Activated CD4-positive, alpha-beta T cell treated with anti-CD3 and anti-CD28 coated beads, Interleukin-2, amount 50 U/mL, for 48 hours (primary cell): ENCODE data around the gene KCNMB3.
A peak's percentile ranks its signal among the peaks of the same experiment; 100 is the strongest.
"Not testable (repeated sequence)": the region's sequence is repeated elsewhere in the genome, so short reads cannot be mapped to it uniquely, and the experiment has no call there.

Experiments
- DNase-seq, 2 experiments: peaks; one replicate each; pipeline ENCODE4 v3.0.0-alpha.2; 2020

KCNMB3 gene

GRCh38 chr3:179263134-179263533 is 12.2 kb upstream of the KCNMB3 start:
- no peak for DNase-seq

- DNase-seq, result peak; percentile 66 to 71
Measured at GRCh38 chr3:179260949-179261765, 10.2 kb upstream of the KCNMB3 start.

- DNase-seq, result not testable (repeated sequence)
Measured at GRCh38 chr3:179259959-179260756, 9.2 kb upstream of the KCNMB3 start.

- no peak for DNase-seq
Measured at GRCh38 chr3:179258820-179259219, 7.9 kb upstream of the KCNMB3 start.

- not testable (repeated sequence) for DNase-seq
Measured at GRCh38 chr3:179257742-179258141, 6.8 kb upstream of the KCNMB3 start.

- no peak for DNase-seq
Measured at GRCh38 chr3:179256813-179257212, 5.9 kb upstream of the KCNMB3 start.

GRCh38 chr3:179247289-179248015 is 3.5 kb downstream of the KCNMB3 start:
- no peak for DNase-seq

GRCh38 chr3:179244878-179245277 is 6.0 kb downstream of the KCNMB3 start:
- DNase-seq, result no peak

- not testable (repeated sequence) for DNase-seq
Measured at GRCh38 chr3:179242859-179243258, 8.1 kb downstream of the KCNMB3 start.

GRCh38 chr3:179240299-179240698 is 10.6 kb downstream of the KCNMB3 start:
- DNase-seq, result not testable (repeated sequence)

GRCh38 chr3:179236669-179237301 is 14.1 kb downstream of the KCNMB3 start:
- no peak for DNase-seq

- DNase-seq, result no peak
Measured at GRCh38 chr3:179234199-179234598, 16.7 kb downstream of the KCNMB3 start.

- no peak for DNase-seq
Measured at GRCh38 chr3:179233043-179233442, 17.9 kb downstream of the KCNMB3 start.

GRCh38 chr3:179229177-179229576 is 21.7 kb downstream of the KCNMB3 start:
- DNase-seq, result no peak

GRCh38 chr3:179227349-179227748 is 23.6 kb downstream of the KCNMB3 start:
- no peak for DNase-seq

- no peak for DNase-seq
Measured at GRCh38 chr3:179224584-179224983, 26.3 kb downstream of the KCNMB3 start.

GRCh38 chr3:179223548-179223947 is 27.4 kb downstream of the KCNMB3 start:
- DNase-seq, result no peak

GRCh38 chr3:179218213-179218612 is 32.7 kb downstream of the KCNMB3 start:
- DNase-seq, result not testable (repeated sequence)

- not testable (repeated sequence) for DNase-seq
Measured at GRCh38 chr3:179215550-179215949, 35.4 kb downstream of the KCNMB3 start.

- no peak for DNase-seq
Measured at GRCh38 chr3:179200790-179201189, 50.1 kb downstream of the KCNMB3 start.

- DNase-seq, result no peak
Measured at GRCh38 chr3:179196700-179197099, 54.2 kb downstream of the KCNMB3 start.

GRCh38 chr3:179196098-179196497 is 54.8 kb downstream of the KCNMB3 start:
- no peak for DNase-seq

- no peak for DNase-seq
Measured at GRCh38 chr3:179194931-179195330, 56.0 kb downstream of the KCNMB3 start.
